ENCODE data around the gene DCTD.

The DCTD gene

GRCh38 chr4:182917182-182918043 is at the start of gene DCTD:
DCTD (minus strand) TSS chr4:182917386; CDS start chr4:182915568, 1,818 bp downstream.
- TF ChIP-seq CTCF (conservative IDR thresholded peaks at IDR 0.05; ENCODE audit: low read depth, low read length): peak; percentile 58
- peak; percentile 66 for DNase-seq (ENCODE audit: low read depth)
- H3K4me3 ChIP-seq (ENCODE audit: low read depth, low read length): peak within 1 kb of the TSS; percentile 76

GRCh38 chr4:182960746-182961145 is 43.6 kb upstream of the DCTD start:
- no peak overlapping the region for H3K4me3 ChIP-seq (ENCODE audit: low read depth, low read length)
- TF ChIP-seq CTCF (conservative IDR thresholded peaks at IDR 0.05; ENCODE audit: low read depth, low read length): no peak
- DNase-seq (ENCODE audit: low read depth): no peak

GRCh38 chr4:182960228-182960627 is 43.0 kb upstream of the DCTD start:
- no peak for DNase-seq (ENCODE audit: low read depth)
- TF ChIP-seq CTCF (conservative IDR thresholded peaks at IDR 0.05; ENCODE audit: low read depth, low read length): no peak
- no peak overlapping the region for H3K4me3 ChIP-seq (ENCODE audit: low read depth, low read length)

- no peak overlapping the region for H3K4me3 ChIP-seq (ENCODE audit: low read depth, low read length)
- no peak for TF ChIP-seq CTCF (conservative IDR thresholded peaks at IDR 0.05; ENCODE audit: low read depth, low read length)
- DNase-seq (ENCODE audit: low read depth): peak; percentile 13
Measured at GRCh38 chr4:182955411-182955810, 38.2 kb upstream of the DCTD start.

- H3K4me3 ChIP-seq (ENCODE audit: low read depth, low read length): no peak overlapping the region
- no peak for DNase-seq (ENCODE audit: low read depth)
- TF ChIP-seq CTCF (conservative IDR thresholded peaks at IDR 0.05; ENCODE audit: low read depth, low read length): no peak
Measured at GRCh38 chr4:182944484-182945213, 27.5 kb upstream of the DCTD start.

GRCh38 chr4:182939680-182940079 is 22.5 kb upstream of the DCTD start:
- DNase-seq (ENCODE audit: low read depth): no peak
- H3K4me3 ChIP-seq (ENCODE audit: low read depth, low read length): no peak overlapping the region
- no peak for TF ChIP-seq CTCF (conservative IDR thresholded peaks at IDR 0.05; ENCODE audit: low read depth, low read length)
